C4-2B (cell line): Measurements from ENCODE around the gene TMEM60.

Source experiments
- CTCF ChIP-seq: fragments of 450-650 bp; conservative IDR thresholded peaks from 2 replicates; pipeline ENCODE4 v1.5.1; 2017; ENCODE audit warnings: mild to moderate bottlenecking
- ZFX ChIP-seq: fragments of 450-650 bp; IDR thresholded peaks from 2 replicates; pipeline ENCODE4 v1.6.1; 2017

- no peak for TF ChIP-seq CTCF
- no peak for TF ChIP-seq ZFX
These were observed 37.3 kb downstream of the TMEM60 start for GRCh38 chr7:77760809-77761453.
